SU-DHL-6 (cell line): ENCODE data around the gene RPH3AL.

Source experiments
- EZH2phosphoT487 ChIP-seq: fragments of 200-600 bp; sonication (generic), shearing (Covaris generic); conservative IDR thresholded peaks from 2 replicates; pipeline ENCODE4 v1.6.1; 2018; ENCODE audit warnings: mild to moderate bottlenecking, antibody characterized with exemption, low read length, moderate library complexity, mixed read lengths
- TF ChIP-seq, protein P1 (sequence below): fragments of 200-600 bp; sonication (generic); IDR thresholded peaks from one replicate; pipeline ENCODE4 v1.5.1; 2017; ENCODE audit warnings: antibody characterized with exemption, mild to moderate bottlenecking, low read length, moderate library complexity; ENCODE audit not compliant: insufficient read depth, poor library complexity, severe bottlenecking

DNA sequence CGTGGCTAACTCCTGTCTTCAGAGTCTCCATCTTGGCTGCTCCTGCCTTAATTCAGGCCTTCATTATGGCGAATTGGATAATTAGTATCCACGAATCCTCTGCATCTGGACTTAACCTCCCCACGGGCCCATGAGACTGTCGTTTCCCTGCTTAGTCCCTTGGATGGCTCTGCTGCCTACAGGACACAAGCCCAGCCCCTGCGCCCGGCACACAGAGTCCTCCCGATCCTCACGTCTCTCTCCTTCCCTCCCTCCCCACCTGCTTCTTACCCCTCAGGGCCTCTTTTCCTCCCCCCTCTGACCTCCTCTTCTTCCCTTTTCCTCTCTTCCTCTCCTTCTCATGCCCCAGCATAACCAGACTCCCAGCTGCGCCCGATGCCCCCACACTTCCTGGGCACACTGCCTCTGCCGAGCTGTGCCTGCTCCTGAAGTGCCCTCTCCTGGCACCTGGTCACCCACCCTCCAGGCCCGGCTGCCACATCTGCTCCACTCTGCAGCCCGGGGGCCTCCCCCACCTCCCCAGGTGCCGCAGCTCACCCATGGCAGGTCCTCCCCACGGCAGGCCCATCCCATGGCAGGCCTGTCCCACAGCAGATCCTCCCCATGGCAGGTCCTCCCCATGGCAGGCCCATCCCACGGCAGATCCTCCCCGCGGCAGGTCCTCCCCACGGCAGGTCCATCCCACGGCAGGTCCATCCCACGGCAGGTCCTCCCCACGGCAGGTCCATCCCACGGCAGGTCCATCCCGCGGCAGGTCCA lies 45.9 kb downstream of the RPH3AL start:
- TF ChIP-seq, protein P1, sequence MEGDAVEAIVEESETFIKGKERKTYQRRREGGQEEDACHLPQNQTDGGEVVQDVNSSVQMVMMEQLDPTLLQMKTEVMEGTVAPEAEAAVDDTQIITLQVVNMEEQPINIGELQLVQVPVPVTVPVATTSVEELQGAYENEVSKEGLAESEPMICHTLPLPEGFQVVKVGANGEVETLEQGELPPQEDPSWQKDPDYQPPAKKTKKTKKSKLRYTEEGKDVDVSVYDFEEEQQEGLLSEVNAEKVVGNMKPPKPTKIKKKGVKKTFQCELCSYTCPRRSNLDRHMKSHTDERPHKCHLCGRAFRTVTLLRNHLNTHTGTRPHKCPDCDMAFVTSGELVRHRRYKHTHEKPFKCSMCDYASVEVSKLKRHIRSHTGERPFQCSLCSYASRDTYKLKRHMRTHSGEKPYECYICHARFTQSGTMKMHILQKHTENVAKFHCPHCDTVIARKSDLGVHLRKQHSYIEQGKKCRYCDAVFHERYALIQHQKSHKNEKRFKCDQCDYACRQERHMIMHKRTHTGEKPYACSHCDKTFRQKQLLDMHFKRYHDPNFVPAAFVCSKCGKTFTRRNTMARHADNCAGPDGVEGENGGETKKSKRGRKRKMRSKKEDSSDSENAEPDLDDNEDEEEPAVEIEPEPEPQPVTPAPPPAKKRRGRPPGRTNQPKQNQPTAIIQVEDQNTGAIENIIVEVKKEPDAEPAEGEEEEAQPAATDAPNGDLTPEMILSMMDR, result no peak
- no peak for TF ChIP-seq EZH2phosphoT487
